ENCODE results near the gene OR6C65.
"Not testable (repeated sequence)": the region's sequence is repeated elsewhere in the genome, so short reads cannot be mapped to it uniquely, and the experiment has no call there.

OR6C65 gene

DNA sequence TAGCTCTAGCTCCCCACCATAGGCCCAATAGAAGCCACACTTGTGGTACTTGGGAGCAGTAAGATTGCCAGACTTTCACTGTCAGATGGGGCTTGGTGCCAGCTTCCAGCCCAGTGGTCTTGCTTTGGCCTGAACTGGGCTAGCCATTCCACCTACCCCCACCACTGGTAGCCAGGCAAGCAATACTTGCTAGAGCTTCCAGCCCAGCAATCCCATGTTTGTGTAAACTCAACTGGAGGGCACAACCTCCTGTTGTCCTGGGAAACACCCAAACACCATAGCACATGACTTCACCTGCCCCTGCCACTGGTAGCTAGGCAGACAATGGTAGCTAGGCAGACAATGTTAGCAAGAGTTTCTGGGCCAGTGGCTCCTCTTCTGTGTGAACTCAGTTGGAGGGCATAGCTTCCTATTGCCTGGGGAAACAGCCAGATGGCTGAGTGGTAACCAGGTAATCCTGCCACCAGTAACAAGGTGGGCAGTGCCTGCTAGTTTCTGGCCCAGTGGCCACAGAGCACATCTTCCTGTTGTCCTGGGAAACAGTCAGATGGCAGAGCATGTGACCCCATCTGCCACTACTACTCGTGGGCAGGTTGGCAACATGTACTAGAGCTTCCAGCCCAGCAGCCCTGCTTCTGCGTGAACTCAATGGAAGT lies 20.1 kb downstream of the OR6C65 start:
- Mint-ChIP-seq H3K27me3 (peaks cover 8% of the 10 kb centered on the region), H3K36me3 (no peaks in the 10 kb centered on the region), H3K4me3 (no peak overlapping the region), H3K4me1 (no peaks in the 10 kb centered on the region), H3K27ac (no peak overlapping the region), H3K9me3 (no peaks in the 10 kb centered on the region)
- CTCF ChIA-PET: no interaction called here
- no peak for DNase-seq

GRCh38 chr12:55425954-55426353 lies 25.6 kb downstream of the OR6C65 start, which contains the start of gene OR6C76:
Gene OR6C76, plus strand, starts transcription at chr12:55426254. Its CDS starts 0 bp downstream, at chr12:55426254.
- Mint-ChIP-seq H3K27ac (no peak within 1 kb of the TSS), H3K4me3 (no peak within 1 kb of the TSS), H3K9me3 (no peaks in the 10 kb centered on the region), H3K36me3 (no peaks in the 10 kb centered on the region), H3K27me3 (no peaks in the 10 kb centered on the region), H3K4me1 (no peaks in the 10 kb centered on the region)
- DNase-seq: no peak
- CTCF ChIA-PET: no interaction called here

GRCh38 chr12:55428331-55429243 lies 28.3 kb downstream of the OR6C65 start:
- CTCF ChIA-PET: no interaction called here
- no peak for DNase-seq
- no peaks in the 10 kb centered on the region for H3K36me3 Mint-ChIP-seq
- H3K9me3 Mint-ChIP-seq: no peaks in the 10 kb centered on the region
- H3K4me1 Mint-ChIP-seq: no peaks in the 10 kb centered on the region
- no peaks in the 10 kb centered on the region for H3K27me3 Mint-ChIP-seq
- H3K27ac Mint-ChIP-seq: no peak overlapping the region
- no peak overlapping the region for H3K4me3 Mint-ChIP-seq

GRCh38 chr12:55441233-55441632 lies 40.9 kb downstream of the OR6C65 start:
- CTCF ChIA-PET, H3K4me1 Mint-ChIP-seq, H3K9me3 Mint-ChIP-seq, H3K27ac Mint-ChIP-seq, H3K27me3 Mint-ChIP-seq, H3K4me3 Mint-ChIP-seq, H3K36me3 Mint-ChIP-seq, DNase-seq: not testable (repeated sequence)

GRCh38 chr12:55443776-55444175 lies 43.4 kb downstream of the OR6C65 start, which contains the start of gene OR6C2:
Gene OR6C2, plus strand, starts transcription at chr12:55444076. Its CDS starts 8,138 bp downstream, at chr12:55452214.
- CTCF ChIA-PET: no interaction called here
- Mint-ChIP-seq H3K9me3 (peaks cover 2% of the 10 kb centered on the region), H3K36me3 (no peaks in the 10 kb centered on the region), H3K4me3 (no peak within 1 kb of the TSS), H3K4me1 (no peaks in the 10 kb centered on the region), H3K27ac (no peak within 1 kb of the TSS), H3K27me3 (no peaks in the 10 kb centered on the region)
- no peak for DNase-seq

DNA sequence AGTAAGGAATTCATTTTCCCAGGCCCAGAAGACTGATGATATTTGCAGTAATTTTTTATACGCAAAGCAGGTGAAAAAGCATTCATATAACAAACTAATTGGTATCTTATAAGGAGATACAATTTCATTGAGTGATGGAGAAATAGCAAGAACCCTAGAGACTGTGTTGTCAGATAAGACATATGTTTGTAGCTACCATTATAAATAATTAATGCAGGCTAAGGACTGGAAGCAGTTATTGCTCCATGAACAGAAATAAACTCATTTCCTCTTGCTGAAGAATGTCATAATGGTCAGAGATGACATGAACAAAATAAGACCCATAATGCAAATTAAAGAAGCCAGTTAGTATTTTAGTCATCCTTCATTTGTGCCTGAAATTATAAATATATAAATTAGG lies 45.0 kb downstream of the OR6C65 start:
- CTCF ChIA-PET: no interaction called here

GRCh38 chr12:55446326-55446725 lies 46.0 kb downstream of the OR6C65 start:
- no peak overlapping the region for H3K4me3 Mint-ChIP-seq
- H3K9me3 Mint-ChIP-seq: no peaks in the 10 kb centered on the region
- H3K4me1 Mint-ChIP-seq: no peaks in the 10 kb centered on the region
- no peak for DNase-seq
- H3K27ac Mint-ChIP-seq: no peak overlapping the region
- H3K27me3 Mint-ChIP-seq: no peaks in the 10 kb centered on the region
- CTCF ChIA-PET: no interaction called here
- H3K36me3 Mint-ChIP-seq: no peaks in the 10 kb centered on the region

More for the DNA sequence above, 45.0 kb downstream of the OR6C65 start:
- H3K27ac Mint-ChIP-seq: no peak overlapping the region
- no peak for DNase-seq
- no peaks in the 10 kb centered on the region for H3K36me3 Mint-ChIP-seq
- H3K4me3 Mint-ChIP-seq: no peak overlapping the region
- no peaks in the 10 kb centered on the region for H3K27me3 Mint-ChIP-seq
- H3K4me1 Mint-ChIP-seq: no peaks in the 10 kb centered on the region
- H3K9me3 Mint-ChIP-seq: peaks cover 1% of the 10 kb centered on the region

- no peaks in the 10 kb centered on the region for H3K27me3 Mint-ChIP-seq
- DNase-seq: no peak
- H3K36me3 Mint-ChIP-seq: no peaks in the 10 kb centered on the region
- CTCF ChIA-PET: no interaction called here
- H3K9me3 Mint-ChIP-seq: no peaks in the 10 kb centered on the region
- no peak overlapping the region for H3K4me3 Mint-ChIP-seq
- H3K4me1 Mint-ChIP-seq: no peaks in the 10 kb centered on the region
- no peak overlapping the region for H3K27ac Mint-ChIP-seq
Observed at GRCh38 chr12:55448825-55449224, 48.5 kb downstream of the OR6C65 start.

Data from activated naive CD4-positive, alpha-beta T cell treated with anti-CD3 and anti-CD28 coated beads, Interleukin-2, amount 10 ng/mL, durations not matched to agents 7 days and 5 days (primary cell).